ENCODE measurements around the gene MAP3K15. TPM values are rescaled to one million over a fixed set of nuclear protein-coding genes. Genes with fewer than 3 reads are reported as not detected.

Gene MAP3K15
- total and polyA plus RNA-seq, 5 donors from 2014 or later, result not detected

GRCh38 chrX:19361701-19362100 is 153.6 kb downstream of the MAP3K15 start:
- no peak overlapping the region for H3K27ac ChIP-seq (ENCODE audit: insufficient read depth, low read length, poor library complexity, severe bottlenecking)
- H3K36me3 ChIP-seq (ENCODE audit: control insufficient read depth, insufficient read depth, low read length), result peaks cover 54% of the 10 kb centered on the region
- DNase-seq (no peak), ATAC-seq (ENCODE audit: low read depth in 2 of 2) (no peak)
- H3K9me3 ChIP-seq (ENCODE audit: control insufficient read depth in 2 of 2, low read length in 2 of 2), result no peaks in the 10 kb centered on the region
- no peaks in the 10 kb centered on the region for H3K4me1 ChIP-seq (ENCODE audit: control insufficient read depth, insufficient read depth, low read length, poor library complexity, severe bottlenecking)
- Mint-ChIP-seq H3K27me3 (no peaks in the 10 kb centered on the region), H3K27ac (no peak overlapping the region), H3K4me3 (no peak overlapping the region), H3K9me3 (peaks cover 0 to 1% (median 0%) of the 10 kb centered on the region in 7 donors), H3K4me1 (no peaks in the 10 kb centered on the region), H3K36me3 (peaks cover 10% of the 10 kb centered on the region)
- H3K4me3 ChIP-seq (ENCODE audit: low read depth, low read length), result no peak overlapping the region
- H3K27me3 ChIP-seq (ENCODE audit: control insufficient read depth, insufficient read depth, low read length), result no peaks in the 10 kb centered on the region

- H3K27ac ChIP-seq (ENCODE audit: insufficient read depth, low read length, poor library complexity, severe bottlenecking), result no peak overlapping the region
- no peaks in the 10 kb centered on the region for H3K27me3 ChIP-seq (ENCODE audit: control insufficient read depth, insufficient read depth, low read length)
- Mint-ChIP-seq H3K9me3 (peaks cover 0 to 4% (median 0%) of the 10 kb centered on the region in 7 donors), H3K36me3 (peaks cover 10% of the 10 kb centered on the region), H3K27ac (peak overlapping the region in 1 of 3 donors; percentile 56), H3K4me3 (no peak overlapping the region), H3K4me1 (no peaks in the 10 kb centered on the region), H3K27me3 (no peaks in the 10 kb centered on the region)
- DNase-seq (no peak), ATAC-seq (ENCODE audit: low read depth in 2 of 2) (no peak)
- no peaks in the 10 kb centered on the region for H3K9me3 ChIP-seq (ENCODE audit: control insufficient read depth in 2 of 2, low read length in 2 of 2)
- H3K4me1 ChIP-seq (ENCODE audit: control insufficient read depth, insufficient read depth, low read length, poor library complexity, severe bottlenecking), result no peaks in the 10 kb centered on the region
- no peak overlapping the region for H3K4me3 ChIP-seq (ENCODE audit: low read depth, low read length)
- H3K36me3 ChIP-seq (ENCODE audit: control insufficient read depth, insufficient read depth, low read length), result peaks cover 62% of the 10 kb centered on the region
Measured at GRCh38 chrX:19360903-19361302, 154.4 kb downstream of the MAP3K15 start.

DNA sequence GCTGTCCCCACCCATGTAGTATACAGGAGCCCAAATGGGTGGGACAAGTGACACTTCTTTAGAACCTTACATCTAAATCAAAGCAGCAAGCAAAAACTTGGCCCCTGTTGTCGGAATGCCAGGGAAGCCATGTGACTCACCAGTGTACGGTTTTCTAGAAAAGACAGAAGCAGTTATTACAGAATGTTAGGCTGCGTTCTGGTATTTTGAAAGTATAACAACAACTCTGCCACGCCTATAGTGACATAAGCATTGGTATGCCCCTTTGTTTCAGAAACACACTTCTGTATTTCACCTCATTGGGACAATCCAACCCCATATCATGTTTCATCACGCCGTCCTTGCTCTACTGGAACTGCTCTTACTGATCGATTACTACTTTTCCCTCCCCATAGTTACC is 156.8 kb downstream of the MAP3K15 start:
- Histone ChIP-seq H3K36me3 (ENCODE audit: control insufficient read depth, insufficient read depth, low read length) (peaks cover 82% of the 10 kb centered on the region), H3K4me3 (ENCODE audit: low read depth, low read length) (no peak overlapping the region), H3K9me3 (ENCODE audit: control insufficient read depth in 2 of 2, low read length in 2 of 2) (no peaks in the 10 kb centered on the region), H3K27me3 (ENCODE audit: control insufficient read depth, insufficient read depth, low read length) (no peaks in the 10 kb centered on the region), H3K4me1 (ENCODE audit: control insufficient read depth, insufficient read depth, low read length, poor library complexity, severe bottlenecking) (no peaks in the 10 kb centered on the region), H3K27ac (ENCODE audit: insufficient read depth, low read length, poor library complexity, severe bottlenecking) (no peak overlapping the region)
- ATAC-seq (ENCODE audit: low read depth in 2 of 2) (no peak), DNase-seq (no peak)
- no peaks in the 10 kb centered on the region for H3K27me3 Mint-ChIP-seq
- no peaks in the 10 kb centered on the region for H3K4me1 Mint-ChIP-seq
- peaks cover 8% of the 10 kb centered on the region for H3K36me3 Mint-ChIP-seq
- H3K27ac Mint-ChIP-seq, result no peak overlapping the region
- peaks cover 0 to 3% (median 0%) of the 10 kb centered on the region in 7 donors for H3K9me3 Mint-ChIP-seq
- H3K4me3 Mint-ChIP-seq, result no peak overlapping the region

DNA sequence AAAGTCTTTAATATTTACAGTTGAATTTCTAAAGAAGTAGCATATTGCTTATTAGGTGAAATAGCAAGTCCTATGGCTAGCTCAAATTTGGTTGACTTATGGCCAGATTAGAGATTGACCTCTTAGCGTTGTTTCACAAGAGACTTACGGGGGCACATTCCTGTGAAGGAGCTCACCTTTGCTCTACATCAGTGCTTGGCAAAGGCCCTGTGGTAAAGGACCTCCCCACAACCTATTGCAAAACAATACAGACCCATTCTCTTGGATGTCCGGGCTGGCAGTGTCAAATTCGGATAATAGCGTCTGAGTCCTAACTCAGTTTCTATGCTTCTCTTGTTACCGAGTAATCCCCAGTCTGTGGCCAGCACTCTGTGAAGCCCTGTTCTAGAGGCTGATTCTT is 160.7 kb downstream of the MAP3K15 start:
- no peak for ATAC-seq (ENCODE audit: low read depth in 2 of 2)
- H3K27ac ChIP-seq (ENCODE audit: insufficient read depth, low read length, poor library complexity, severe bottlenecking), result no peak overlapping the region

GRCh38 chrX:19350941-19351384 is 164.3 kb downstream of the MAP3K15 start:
- H3K36me3 ChIP-seq (ENCODE audit: control insufficient read depth, insufficient read depth, low read length), result peaks cover 50% of the 10 kb centered on the region
- Mint-ChIP-seq H3K4me1 (peaks cover 5 to 15% (median 9%) of the 10 kb centered on the region in 4 donors), H3K27ac (peak overlapping the region in 2 of 3 donors; percentile 56 to 70), H3K27me3 (no peaks in the 10 kb centered on the region), H3K9me3 (no peaks in the 10 kb centered on the region), H3K4me3 (no peak overlapping the region), H3K36me3 (peaks cover 11% of the 10 kb centered on the region)
- no peak for DNase-seq
- no peaks in the 10 kb centered on the region for H3K9me3 ChIP-seq (ENCODE audit: control insufficient read depth in 2 of 2, low read length in 2 of 2)
- H3K27me3 ChIP-seq (ENCODE audit: control insufficient read depth, insufficient read depth, low read length), result no peaks in the 10 kb centered on the region
- peaks cover 6% of the 10 kb centered on the region for H3K4me1 ChIP-seq (ENCODE audit: control insufficient read depth, insufficient read depth, low read length, poor library complexity, severe bottlenecking)
- ATAC-seq (ENCODE audit: low read depth in 2 of 2), result no peak
- H3K4me3 ChIP-seq (ENCODE audit: low read depth, low read length), result no peak overlapping the region
- no peak overlapping the region for H3K27ac ChIP-seq (ENCODE audit: insufficient read depth, low read length, poor library complexity, severe bottlenecking)

More for the DNA sequence above, 160.7 kb downstream of the MAP3K15 start:
- Histone ChIP-seq H3K36me3 (ENCODE audit: control insufficient read depth, insufficient read depth, low read length) (peaks cover 84% of the 10 kb centered on the region), H3K4me3 (ENCODE audit: low read depth, low read length) (no peak overlapping the region), H3K4me1 (ENCODE audit: control insufficient read depth, insufficient read depth, low read length, poor library complexity, severe bottlenecking) (peaks cover 6% of the 10 kb centered on the region), H3K9me3 (ENCODE audit: control insufficient read depth in 2 of 2, low read length in 2 of 2) (no peaks in the 10 kb centered on the region), H3K27me3 (ENCODE audit: control insufficient read depth, insufficient read depth, low read length) (no peaks in the 10 kb centered on the region)
- Mint-ChIP-seq H3K27me3 (no peaks in the 10 kb centered on the region), H3K9me3 (peaks cover 0 to 3% (median 0%) of the 10 kb centered on the region in 7 donors), H3K36me3 (peaks cover 13% of the 10 kb centered on the region), H3K4me3 (no peak overlapping the region), H3K4me1 (peaks cover 0 to 10% (median 6%) of the 10 kb centered on the region in 4 donors), H3K27ac (no peak overlapping the region)
- no peak for DNase-seq

GRCh38 chrX:19349264-19349663 is 166.0 kb downstream of the MAP3K15 start:
- no peak for ATAC-seq (ENCODE audit: low read depth in 2 of 2)
- H3K9me3 Mint-ChIP-seq, result no peaks in the 10 kb centered on the region
- no peak overlapping the region for H3K4me3 ChIP-seq (ENCODE audit: low read depth, low read length)
- H3K4me3 Mint-ChIP-seq, result no peak overlapping the region
- H3K27me3 Mint-ChIP-seq, result no peaks in the 10 kb centered on the region
- no peaks in the 10 kb centered on the region for H3K27me3 ChIP-seq (ENCODE audit: control insufficient read depth, insufficient read depth, low read length)
- H3K4me1 ChIP-seq (ENCODE audit: control insufficient read depth, insufficient read depth, low read length, poor library complexity, severe bottlenecking), result peaks cover 13% of the 10 kb centered on the region
- no peak overlapping the region for H3K27ac ChIP-seq (ENCODE audit: insufficient read depth, low read length, poor library complexity, severe bottlenecking)
- no peak for DNase-seq
- peaks cover 5 to 23% (median 9%) of the 10 kb centered on the region in 4 donors for H3K4me1 Mint-ChIP-seq
- H3K9me3 ChIP-seq (ENCODE audit: control insufficient read depth in 2 of 2, low read length in 2 of 2), result no peaks in the 10 kb centered on the region
- peak overlapping the region in 1 of 3 donors; percentile 69 for H3K27ac Mint-ChIP-seq
- peaks cover 11% of the 10 kb centered on the region for H3K36me3 Mint-ChIP-seq
- H3K36me3 ChIP-seq (ENCODE audit: control insufficient read depth, insufficient read depth, low read length), result peaks cover 33% of the 10 kb centered on the region

- H3K9me3 ChIP-seq (ENCODE audit: control insufficient read depth in 2 of 2, low read length in 2 of 2), result no peaks in the 10 kb centered on the region
- peaks cover 27% of the 10 kb centered on the region for H3K36me3 ChIP-seq (ENCODE audit: control insufficient read depth, insufficient read depth, low read length)
- Mint-ChIP-seq H3K4me3 (no peak overlapping the region), H3K9me3 (no peaks in the 10 kb centered on the region), H3K4me1 (peaks cover 5 to 29% (median 11%) of the 10 kb centered on the region in 4 donors), H3K36me3 (peaks cover 10% of the 10 kb centered on the region), H3K27me3 (no peaks in the 10 kb centered on the region), H3K27ac (no peak overlapping the region)
- peaks cover 15% of the 10 kb centered on the region for H3K4me1 ChIP-seq (ENCODE audit: control insufficient read depth, insufficient read depth, low read length, poor library complexity, severe bottlenecking)
- no peak for DNase-seq
- ATAC-seq (ENCODE audit: low read depth in 2 of 2), result no peak
- H3K4me3 ChIP-seq (ENCODE audit: low read depth, low read length), result no peak overlapping the region
- no peak overlapping the region for H3K27ac ChIP-seq (ENCODE audit: insufficient read depth, low read length, poor library complexity, severe bottlenecking)
- H3K27me3 ChIP-seq (ENCODE audit: control insufficient read depth, insufficient read depth, low read length), result no peaks in the 10 kb centered on the region
Measured at GRCh38 chrX:19347916-19348315, 167.4 kb downstream of the MAP3K15 start.

DNA sequence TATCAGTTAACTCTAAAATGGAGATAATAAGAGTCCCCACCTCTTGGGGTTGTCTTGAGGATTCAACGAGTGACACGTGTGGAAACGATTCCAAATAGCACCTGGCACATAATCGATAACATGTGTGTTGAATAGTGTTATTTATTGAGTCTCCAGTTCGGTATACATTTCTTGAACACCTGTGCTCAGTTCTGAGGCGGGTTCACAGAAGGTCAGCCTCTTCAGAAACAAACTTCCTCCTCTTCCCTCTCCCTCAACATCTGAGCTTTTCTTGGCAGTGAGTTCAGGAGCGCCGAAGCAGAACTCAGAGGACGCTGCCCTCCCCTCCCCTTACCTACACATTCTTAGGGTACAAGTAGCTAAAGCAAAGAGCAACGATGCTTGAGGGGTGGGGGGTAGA is 170.6 kb downstream of the MAP3K15 start:
- Mint-ChIP-seq H3K4me1 (peaks cover 4 to 21% (median 4%) of the 10 kb centered on the region in 4 donors), H3K36me3 (peaks cover 2% of the 10 kb centered on the region), H3K27me3 (peaks cover 5% of the 10 kb centered on the region), H3K4me3 (peak overlapping the region; percentile 88 to 99 (median 91)), H3K27ac (peak overlapping the region in 1 of 3 donors; percentile 83), H3K9me3 (no peaks in the 10 kb centered on the region)
- H3K27me3 ChIP-seq (ENCODE audit: control insufficient read depth, insufficient read depth, low read length), result no peaks in the 10 kb centered on the region
- H3K4me1 ChIP-seq (ENCODE audit: control insufficient read depth, insufficient read depth, low read length, poor library complexity, severe bottlenecking), result peaks cover 10% of the 10 kb centered on the region
- ATAC-seq (ENCODE audit: low read depth in 2 of 2) (no peak), DNase-seq (no peak)
- H3K27ac ChIP-seq (ENCODE audit: insufficient read depth, low read length, poor library complexity, severe bottlenecking), result peak overlapping the region; percentile 79
- peaks cover 2% of the 10 kb centered on the region for H3K36me3 ChIP-seq (ENCODE audit: control insufficient read depth, insufficient read depth, low read length)
- H3K9me3 ChIP-seq (ENCODE audit: control insufficient read depth in 2 of 2, low read length in 2 of 2), result no peaks in the 10 kb centered on the region
- H3K4me3 ChIP-seq (ENCODE audit: low read depth, low read length), result peak overlapping the region; percentile 78
